22Rv1 (cell line): ENCODE results near the gene MON1B.
A peak's percentile ranks its signal among the peaks of the same experiment; 100 is the strongest.

Experiments used
- H3K27ac ChIP-seq: fragments of 450-650 bp; 2 replicates; pipeline ENCODE4 v1.5.1; 2017
- CTCF ChIP-seq: fragments of 450-650 bp; IDR thresholded peaks from 2 replicates; pipeline ENCODE4 v1.5.1; 2017; ENCODE audit warnings: mild to moderate bottlenecking
- ZFX ChIP-seq: fragments of 450-650 bp; IDR thresholded peaks from 2 replicates; pipeline ENCODE4 v1.6.1; 2017; ENCODE audit warnings: antibody characterized with exemption, borderline replicate concordance

The MON1B gene

GRCh38 chr16:77219437-77219836 lies 28.4 kb downstream of the MON1B start:
- H3K27ac ChIP-seq = no peak overlapping the region
- TF ChIP-seq CTCF (no peak), ZFX (no peak)

- TF ChIP-seq CTCF (no peak), ZFX (no peak)
- H3K27ac ChIP-seq = no peak overlapping the region
These were observed 29.4 kb downstream of the MON1B start for GRCh38 chr16:77220427-77220826.

GRCh38 chr16:77221482-77221881 lies 30.5 kb downstream of the MON1B start:
- no peak overlapping the region for H3K27ac ChIP-seq
- TF ChIP-seq CTCF (no peak), ZFX (no peak)

GRCh38 chr16:77223184-77223583 lies 32.2 kb downstream of the MON1B start:
- no peak overlapping the region for H3K27ac ChIP-seq
- TF ChIP-seq CTCF (peak; percentile 74), ZFX (no peak)

- TF ChIP-seq CTCF = no peak
- no peak for TF ChIP-seq ZFX
- H3K27ac ChIP-seq = no peak overlapping the region
These were observed 34.2 kb downstream of the MON1B start for GRCh38 chr16:77225182-77225581.

GRCh38 chr16:77227745-77228144 lies 36.8 kb downstream of the MON1B start:
- no peak overlapping the region for H3K27ac ChIP-seq
- TF ChIP-seq CTCF (no peak), ZFX (no peak)

GRCh38 chr16:77231047-77231446 lies 40.1 kb downstream of the MON1B start:
- no peak overlapping the region for H3K27ac ChIP-seq
- TF ChIP-seq ZFX (no peak), CTCF (no peak)
